22Rv1 (cell line): ENCODE data around the gene PNKP.
A peak's percentile ranks its signal among the peaks of the same experiment; 100 is the strongest.

Experiments
- H3K27ac ChIP-seq: fragments of 450-650 bp; 2 replicates; pipeline ENCODE4 v1.5.1; 2017
- CTCF ChIP-seq: fragments of 450-650 bp; IDR thresholded peaks from 2 replicates; pipeline ENCODE4 v1.5.1; 2017; ENCODE audit warnings: mild to moderate bottlenecking
- ZFX ChIP-seq: fragments of 450-650 bp; IDR thresholded peaks from 2 replicates; pipeline ENCODE4 v1.6.1; 2017; ENCODE audit warnings: antibody characterized with exemption, borderline replicate concordance

PNKP gene

GRCh38 chr19:49860336-49861102 lies 6.9 kb downstream of the PNKP start:
- H3K27ac ChIP-seq, result peak overlapping the region; percentile 96
- TF ChIP-seq ZFX (no peak), CTCF (no peak)

GRCh38 chr19:49859682-49860335 lies 7.6 kb downstream of the PNKP start:
- no peak for TF ChIP-seq ZFX
- no peak for TF ChIP-seq CTCF

GRCh38 chr19:49858088-49858985 lies 9.0 kb downstream of the PNKP start:
- peak overlapping the region; percentile 96 for H3K27ac ChIP-seq
- TF ChIP-seq CTCF, result 0 out of 2 replicates have a peak, but pooled peaks have one; percentile 4
- no peak for TF ChIP-seq ZFX

More at GRCh38 chr19:49859682-49860335, 7.6 kb downstream of the PNKP start:
- H3K27ac ChIP-seq, result peak overlapping the region; percentile 96

GRCh38 chr19:49857838-49858087 lies 9.6 kb downstream of the PNKP start:
- peak overlapping the region; percentile 96 for H3K27ac ChIP-seq
- no peak; the same call in 1 of the 2 replicates for TF ChIP-seq CTCF
- TF ChIP-seq ZFX, result no peak

GRCh38 chr19:49857061-49857837 lies 10.1 kb downstream of the PNKP start:
- peak overlapping the region; percentile 96 for H3K27ac ChIP-seq
- no peak for TF ChIP-seq ZFX
- TF ChIP-seq CTCF, result no peak

- TF ChIP-seq ZFX, result no peak
- TF ChIP-seq CTCF, result no peak
- H3K27ac ChIP-seq, result peak overlapping the region; percentile 96
These were observed 10.8 kb downstream of the PNKP start for GRCh38 chr19:49856574-49857021.
